ENCODE data around the gene SPR. TPM values are rescaled to one million over a fixed set of nuclear protein-coding genes. Genes with fewer than 3 reads are reported as not detected.

Gene SPR
- polyA plus RNA-seq, 1 of the 3 experiments (the other 2 are of a cell fraction): 25.7 TPM

- Histone ChIP-seq H3K36me3 (replicated peaks in 1 of 2; ENCODE audit: control insufficient read depth in 1 of 2, insufficient read depth in 2 of 2, low read length in 1 of 2) (no peaks in the 10 kb centered on the region), H3K4me1 (ENCODE audit: control insufficient read depth in 1 of 2, insufficient read depth in 2 of 2, low read depth in 1 of 2, low read length in 1 of 2) (peaks cover 7 to 13% of the 10 kb centered on the region in 2 experiments; a peak in 2 of 4 replicates), H3K79me2 (ENCODE audit: insufficient read depth) (no peaks in the 10 kb centered on the region), H4K20me1 (ENCODE audit: insufficient read depth) (peaks cover 29% of the 10 kb centered on the region), H2AFZ (ENCODE audit: low read depth) (no peak overlapping the region), H3F3A (replicated peaks; ENCODE audit: insufficient read depth) (no peaks in the 10 kb centered on the region), H3K27me3 (ENCODE audit: insufficient read depth) (peaks cover 89% of the 10 kb centered on the region), H3K4me2 (0 out of 2 replicates have a peak overlapping the region, but pooled peaks have one; percentile 7), H3K9me2 (no peaks in the 10 kb centered on the region), H3K9me3 (no peaks in the 10 kb centered on the region), H3K27ac (ENCODE audit: low read depth in 2 of 2, low read length in 1 of 2) (no peak overlapping the region), H3K4me3 (ENCODE audit: low read depth in 2 of 2, low read length in 1 of 2) (no peak overlapping the region), H3K9ac (no peak overlapping the region)
- no peak for TF ChIP-seq USF1 (IDR thresholded peaks at IDR 0.05; ENCODE audit: borderline replicate concordance, low read depth)
- no peak for TF ChIP-seq FOXJ3 (CRISPR knock-in tag; IDR thresholded peaks at IDR 0.05)
- TF ChIP-seq TCF12 (IDR thresholded peaks at IDR 0.05): no peak
- peak; percentile 94; the same call in 1 of the 2 replicates for TF ChIP-seq EZH2phosphoT487 (IDR thresholded peaks at IDR 0.05; ENCODE audit: borderline replicate concordance, low read depth)
- CTCF ChIA-PET: interaction anchor here (0.6 to 4.3 kb wide), 8 partner anchors 9 to 260 kb away, joined by 3 to 35 read pairs (median 12); partner anchors contain the start of gene SPR
- WGBS (ENCODE audit: low lambda C conversion rate): 7% methylated on average over 15 of the region's 29 CpGs
- POLR2A ChIA-PET: no interaction called here
- peak; percentile 46 for DNase-seq
Observed at GRCh38 chr2:72916743-72917137, 29.5 kb downstream of the SPR start.

GRCh38 chr2:72917138-72917876 lies 30.1 kb downstream of the SPR start, which contains the start of gene EMX1:
Gene EMX1, plus strand, starts transcription at chr2:72917519. Its CDS starts 334 bp downstream, at chr2:72917853.
- 6% methylated on average over 17 of the region's 82 CpGs for WGBS (ENCODE audit: low lambda C conversion rate)
- ChIA-PET CTCF (interaction anchor here (0.8 to 4.3 kb wide), 8 partner anchors 21 to 260 kb away, joined by 3 to 35 read pairs (median 5); partner anchors contain the start of gene SPR), POLR2A (no interaction called here)
- Histone ChIP-seq H3K4me2 (peak within 1 kb of the TSS; percentile 57; the same call in 1 of the 2 replicates), H2AFZ (ENCODE audit: low read depth) (no peak within 1 kb of the TSS), H3K4me3 (ENCODE audit: low read depth in 2 of 2, low read length in 1 of 2) (no peak within 1 kb of the TSS), H4K20me1 (ENCODE audit: insufficient read depth) (peaks cover 29% of the 10 kb centered on the region), H3K27me3 (ENCODE audit: insufficient read depth) (peaks cover 92% of the 10 kb centered on the region), H3F3A (replicated peaks; ENCODE audit: insufficient read depth) (no peaks in the 10 kb centered on the region), H3K9ac (no peak within 1 kb of the TSS), H3K36me3 (replicated peaks in 1 of 2; ENCODE audit: control insufficient read depth in 1 of 2, insufficient read depth in 2 of 2, low read length in 1 of 2) (no peaks in the 10 kb centered on the region), H3K9me2 (no peaks in the 10 kb centered on the region), H3K79me2 (ENCODE audit: insufficient read depth) (no peaks in the 10 kb centered on the region), H3K9me3 (no peaks in the 10 kb centered on the region), H3K4me1 (ENCODE audit: control insufficient read depth in 1 of 2, insufficient read depth in 2 of 2, low read depth in 1 of 2, low read length in 1 of 2) (peaks cover 7 to 13% of the 10 kb centered on the region in 2 experiments; a peak in 2 of 4 replicates), H3K27ac (ENCODE audit: low read depth in 2 of 2, low read length in 1 of 2) (no peak within 1 kb of the TSS)
- DNase-seq: peak; percentile 77
- no peak for TF ChIP-seq TAF1 (IDR thresholded peaks at IDR 0.05; ENCODE audit: borderline replicate concordance, low read depth, low read length)
- no peak for TF ChIP-seq USF1 (IDR thresholded peaks at IDR 0.05; ENCODE audit: borderline replicate concordance, low read depth)
- no peak for TF ChIP-seq REST (IDR thresholded peaks at IDR 0.05; ENCODE audit: low read depth, low read length)
- 0 out of 2 replicates have a peak, but pooled peaks have one; percentile 3 for TF ChIP-seq EZH2phosphoT487 (IDR thresholded peaks at IDR 0.05; ENCODE audit: borderline replicate concordance, low read depth)
- no peak for TF ChIP-seq GATA2 (CRISPR knock-in tag; IDR thresholded peaks at IDR 0.05)
